Measurements from ENCODE around the gene GAA.

Gene GAA

GRCh38 chr17:80099291-80100034, 1.9 kb upstream of the GAA start:
- TF ChIP-seq SUZ12 (IDR thresholded peaks at IDR 0.05) (no peak), HDGF (IDR thresholded peaks at IDR 0.05; ENCODE audit: borderline replicate concordance) (no peak), FOXM1 (IDR thresholded peaks at IDR 0.05; ENCODE audit: borderline replicate concordance) (no peak), NFRKB (IDR thresholded peaks at IDR 0.05) (no peak), ARNT (IDR thresholded peaks at IDR 0.05) (no peak), ELF4 (IDR thresholded peaks at IDR 0.05) (no peak), BHLHE40 (IDR thresholded peaks at IDR 0.05; ENCODE audit: borderline replicate concordance) (no peak)
- ChIA-PET POLR2A (interaction anchor here (0.6 kb wide), 1 partner anchor 17 kb away, joined by 3 read pairs; no protein-coding TSS in a partner anchor), CTCF (no interaction called here)
- DNase-seq (ENCODE audit: extremely low spot score) = no peak

DNA sequence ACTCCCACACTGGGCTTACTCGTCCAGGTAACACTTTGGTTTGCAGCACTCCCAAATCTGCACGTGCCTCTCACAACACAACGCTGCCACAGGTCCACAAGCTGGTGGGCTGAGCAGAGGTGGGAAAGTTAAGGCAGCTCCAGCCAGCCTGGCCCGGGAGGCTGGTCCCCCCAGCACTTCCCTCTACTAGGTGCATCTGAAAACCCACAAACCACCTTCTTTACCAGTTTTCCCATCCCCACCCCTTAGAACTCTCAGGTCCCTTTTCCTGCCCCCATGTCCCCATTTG, 1.4 kb upstream of the GAA start:
- POLR2A ChIA-PET = interaction anchor here (0.6 kb wide), 1 partner anchor 17 kb away, joined by 3 read pairs; no protein-coding TSS in a partner anchor
- CTCF ChIA-PET = interaction anchor here (0.6 to 2.0 kb wide), 2 partner anchors 18 to 25 kb away, joined by 3 to 9 read pairs; no protein-coding TSS in a partner anchor
- no peak for TF ChIP-seq CTBP1 (IDR thresholded peaks at IDR 0.05; ENCODE audit: borderline replicate concordance)
- no peak for TF ChIP-seq HDGF (IDR thresholded peaks at IDR 0.05; ENCODE audit: borderline replicate concordance)
- TF ChIP-seq FOXK2 (IDR thresholded peaks at IDR 0.05) = no peak
- no peak for TF ChIP-seq ZNF384 (IDR thresholded peaks at IDR 0.05)
- no peak for TF ChIP-seq LEF1 (IDR thresholded peaks at IDR 0.05; ENCODE audit: borderline replicate concordance)
- no peak for TF ChIP-seq L3MBTL2 (conservative IDR thresholded peaks at IDR 0.05)
- no peak for TF ChIP-seq FOXA1 (IDR thresholded peaks at IDR 0.05)

GRCh38 chr17:80101946-80102663, 724 bp downstream of the GAA start:
- ChIA-PET POLR2A (interaction anchor here (0.6 to 2.8 kb wide), 34 partner anchors 8 to 305 kb away, joined by 3 to 51 read pairs (median 6); partner anchors contain the start of genes CBX8, EIF4A3, SGSH and SLC26A11), CTCF (interaction anchor here (0.5 to 2.0 kb wide), 33 partner anchors 10 to 1350 kb away, joined by 3 to 12 read pairs (median 4); no protein-coding TSS in a partner anchor)
- peak; percentile 28 for DNase-seq (ENCODE audit: extremely low spot score)
- TF ChIP-seq PKNOX1 (IDR thresholded peaks at IDR 0.05) = no peak
- TF ChIP-seq TARDBP (IDR thresholded peaks at IDR 0.05) = no peak
- no peak for TF ChIP-seq ZNF384 (IDR thresholded peaks at IDR 0.05)
- peak; percentile 59 for TF ChIP-seq L3MBTL2 (conservative IDR thresholded peaks at IDR 0.05)

More for the DNA sequence above, 1.4 kb upstream of the GAA start:
- DNase-seq (ENCODE audit: extremely low spot score) = no peak

GRCh38 chr17:80102664-80103448, 1.5 kb downstream of the GAA start:
- DNase-seq (ENCODE audit: extremely low spot score) = no peak
- POLR2A ChIA-PET = interaction anchor here (2.0 to 2.8 kb wide), 3 partner anchors 13 to 43 kb away, joined by 6 to 51 read pairs (median 14); no protein-coding TSS in a partner anchor
- CTCF ChIA-PET = no interaction called here
- TF ChIP-seq TARDBP (IDR thresholded peaks at IDR 0.05) (no peak), SP1 (IDR thresholded peaks at IDR 0.05) (no peak), LEF1 (IDR thresholded peaks at IDR 0.05; ENCODE audit: borderline replicate concordance) (no peak), L3MBTL2 (conservative IDR thresholded peaks at IDR 0.05) (no peak), BHLHE40 (IDR thresholded peaks at IDR 0.05; ENCODE audit: borderline replicate concordance) (no peak), ARNT (IDR thresholded peaks at IDR 0.05) (no peak), ZNF384 (IDR thresholded peaks at IDR 0.05) (no peak), FOXK2 (IDR thresholded peaks at IDR 0.05) (no peak)

- ChIA-PET CTCF (interaction anchor here (0.8 kb wide), 1 partner anchor 21 kb away, joined by 3 read pairs; no protein-coding TSS in a partner anchor), POLR2A (interaction anchor here (0.7 to 2.8 kb wide), 5 partner anchors 12 to 42 kb away, joined by 3 to 51 read pairs (median 4); no protein-coding TSS in a partner anchor)
- no peak for DNase-seq (ENCODE audit: extremely low spot score)
- no peak for TF ChIP-seq TARDBP (IDR thresholded peaks at IDR 0.05)
- TF ChIP-seq ARNT (IDR thresholded peaks at IDR 0.05) = no peak
- TF ChIP-seq ZNF384 (IDR thresholded peaks at IDR 0.05) = no peak
- no peak for TF ChIP-seq BHLHE40 (IDR thresholded peaks at IDR 0.05; ENCODE audit: borderline replicate concordance)
These were observed 2.2 kb downstream of the GAA start for GRCh38 chr17:80103449-80104085.

DNA sequence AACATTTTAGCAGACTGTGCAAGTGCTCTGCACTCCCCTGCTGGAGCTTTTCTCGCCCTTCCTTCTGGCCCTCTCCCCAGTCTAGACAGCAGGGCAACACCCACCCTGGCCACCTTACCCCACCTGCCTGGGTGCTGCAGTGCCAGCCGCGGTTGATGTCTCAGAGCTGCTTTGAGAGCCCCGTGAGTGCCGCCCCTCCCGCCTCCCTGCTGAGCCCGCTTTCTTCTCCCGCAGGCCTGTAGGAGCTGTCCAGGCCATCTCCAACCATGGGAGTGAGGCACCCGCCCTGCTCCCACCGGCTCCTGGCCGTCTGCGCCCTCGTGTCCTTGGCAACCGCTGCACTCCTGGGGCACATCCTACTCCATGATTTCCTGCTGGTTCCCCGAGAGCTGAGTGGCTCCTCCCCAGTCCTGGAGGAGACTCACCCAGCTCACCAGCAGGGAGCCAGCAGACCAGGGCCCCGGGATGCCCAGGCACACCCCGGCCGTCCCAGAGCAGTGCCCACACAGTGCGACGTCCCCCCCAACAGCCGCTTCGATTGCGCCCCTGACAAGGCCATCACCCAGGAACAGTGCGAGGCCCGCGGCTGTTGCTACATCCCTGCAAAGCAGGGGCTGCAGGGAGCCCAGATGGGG, 3.1 kb downstream of the GAA start:
- POLR2A ChIA-PET = interaction anchor here (0.7 to 2.1 kb wide), 4 partner anchors 11 to 41 kb away, joined by 3 to 6 read pairs (median 4); no protein-coding TSS in a partner anchor
- CTCF ChIA-PET = interaction anchor here (0.6 to 0.8 kb wide), 2 partner anchors 20 to 188 kb away, joined by 3 to 5 read pairs; no protein-coding TSS in a partner anchor
- TF ChIP-seq TARDBP (IDR thresholded peaks at IDR 0.05) = no peak
- no peak for TF ChIP-seq L3MBTL2 (conservative IDR thresholded peaks at IDR 0.05)
- TF ChIP-seq ARNT (IDR thresholded peaks at IDR 0.05) = no peak
- TF ChIP-seq FOXM1 (IDR thresholded peaks at IDR 0.05; ENCODE audit: borderline replicate concordance) = no peak
- no peak for TF ChIP-seq PKNOX1 (IDR thresholded peaks at IDR 0.05)
- no peak for TF ChIP-seq ZNF384 (IDR thresholded peaks at IDR 0.05)
- no peak for TF ChIP-seq FOXK2 (IDR thresholded peaks at IDR 0.05)
- no peak for TF ChIP-seq LEF1 (IDR thresholded peaks at IDR 0.05; ENCODE audit: borderline replicate concordance)
- TF ChIP-seq ELF4 (IDR thresholded peaks at IDR 0.05) = no peak
- TF ChIP-seq SP1 (IDR thresholded peaks at IDR 0.05) = no peak
- no peak for TF ChIP-seq NFRKB (IDR thresholded peaks at IDR 0.05)
- DNase-seq (ENCODE audit: extremely low spot score) = no peak

Data from HEK293T (cell line).